Neural cell (in vitro differentiated cells): ENCODE measurements around the gene MACROH2A1. TPM values are rescaled to one million over a fixed set of nuclear protein-coding genes. Genes with fewer than 3 reads are reported as not detected.

Experiments used
- H2AFZ ChIP-seq: fragments of 200-600, 300-800 bp; sonication (generic), shearing (Covaris generic); 2 replicates; pipeline ENCODE4 v1.6.0; 2014; ENCODE audit warnings: low read depth, mild to moderate bottlenecking, antibody characterized with exemption, low read length, moderate library complexity
- H3F3A ChIP-seq: fragments of 200-600 bp; shearing (Covaris generic); 2 replicates; pipeline ENCODE4 v1.6.1; 2016; ENCODE audit warnings: mild to moderate bottlenecking, moderate library complexity, mixed read lengths, antibody characterized with exemption, low read length; ENCODE audit not compliant: insufficient read depth, poor library complexity, severe bottlenecking
- H3K27ac ChIP-seq: fragments of 200-600, 300-800 bp; sonication (generic), shearing (Covaris generic); 2 replicates; pipeline ENCODE4 v1.5.1; 2014; ENCODE audit warnings: mild to moderate bottlenecking, low read length, moderate library complexity
- H3K27me3 ChIP-seq: fragments of 300-800, 200-600 bp; sonication (generic), shearing (Covaris generic); 2 replicates; pipeline ENCODE4 v1.6.0; 2014; ENCODE audit warnings: mild to moderate bottlenecking, low read depth, low read length, moderate library complexity; ENCODE audit not compliant: insufficient read depth
- H3K36me3 ChIP-seq: fragments of 300-800, 200-600 bp; sonication (generic), shearing (Covaris generic); 2 replicates; pipeline ENCODE4 v1.5.1; 2014; ENCODE audit warnings: mild to moderate bottlenecking, antibody characterized with exemption, low read length, moderate library complexity; ENCODE audit not compliant: insufficient read depth
- H3K4me2 ChIP-seq: fragments of 300-800, 200-600 bp; sonication (generic), shearing (Covaris generic); 2 replicates; pipeline ENCODE4 v1.6.0; 2014; ENCODE audit warnings: mild to moderate bottlenecking, low read length
- H3K4me3 ChIP-seq: fragments of 300-800, 200-600 bp; sonication (generic), shearing (Covaris generic); 2 replicates; pipeline ENCODE4 v1.5.1; 2014; ENCODE audit warnings: mild to moderate bottlenecking, low read length, moderate library complexity
- H3K79me2 ChIP-seq: fragments of 200-600 bp; shearing (Covaris generic); replicated peaks from 2 replicates; pipeline ENCODE4 v1.6.0; 2014; ENCODE audit warnings: mild to moderate bottlenecking, low read length, moderate library complexity; ENCODE audit not compliant: insufficient read depth
- H3K9ac ChIP-seq: fragments of 300-800, 200-600 bp; sonication (generic), shearing (Covaris generic); 2 replicates; pipeline ENCODE4 v1.6.1; 2016; ENCODE audit warnings: mild to moderate bottlenecking, low read length, mixed read lengths
- H3K9me2 ChIP-seq: fragments of 200-600 bp; shearing (Covaris generic); 2 replicates; pipeline ENCODE4 v1.6.1; 2016; ENCODE audit warnings: mild to moderate bottlenecking, low read length, mixed read lengths; ENCODE audit not compliant: insufficient read depth
- H3K9me3 ChIP-seq: fragments of 200-600, 300-800 bp; sonication (generic), shearing (Covaris generic); 2 replicates; pipeline ENCODE4 v1.6.1; 2016; ENCODE audit warnings: mild to moderate bottlenecking, mixed run types, low read length, moderate library complexity, mixed read lengths
- H4K20me1 ChIP-seq: fragments of 200-600 bp; shearing (Covaris generic); 2 replicates; pipeline ENCODE4 v1.6.1; 2016; ENCODE audit warnings: mild to moderate bottlenecking, mixed run types; ENCODE audit not compliant: insufficient read depth
- EP300 ChIP-seq: fragments of 450-650 bp; conservative IDR thresholded peaks from 2 replicates; pipeline ENCODE4 v1.6.1; 2014; ENCODE audit warnings: antibody characterized with exemption, mild to moderate bottlenecking, moderate library complexity; ENCODE audit not compliant: poor library complexity, severe bottlenecking
- EZH2 ChIP-seq: fragments of 200-600, 300-800 bp; shearing (Covaris generic), sonication (generic); IDR thresholded peaks from 2 replicates; pipeline ENCODE4 v1.6.1; 2014; ENCODE audit warnings: antibody characterized with exemption, low read length, borderline replicate concordance, mild to moderate bottlenecking; ENCODE audit not compliant: insufficient read depth, poor library complexity, severe bottlenecking
- MXI1 ChIP-seq: fragments of 450-650 bp; conservative IDR thresholded peaks from 2 replicates; pipeline ENCODE4 v1.6.1; 2014; ENCODE audit warnings: antibody characterized with exemption, mild to moderate bottlenecking; ENCODE audit not compliant: poor library complexity, severe bottlenecking
- POLR2AphosphoS5 ChIP-seq: IDR thresholded peaks from 2 replicates; pipeline ENCODE4 v1.6.1; 2012
- RAD21 ChIP-seq: fragments of 450-650 bp; conservative IDR thresholded peaks from 2 replicates; pipeline ENCODE4 v1.6.1; 2014; ENCODE audit warnings: antibody characterized with exemption, mild to moderate bottlenecking, moderate library complexity
- SMC3 ChIP-seq: fragments of 450-650 bp; conservative IDR thresholded peaks from 2 replicates; pipeline ENCODE4 v1.6.1; 2014; ENCODE audit warnings: antibody characterized with exemption, mild to moderate bottlenecking, moderate library complexity; ENCODE audit not compliant: poor library complexity
- TAF1 ChIP-seq: IDR thresholded peaks from 2 replicates; pipeline ENCODE4 v1.6.1; 2012; ENCODE audit warnings: low read depth
- polyA plus RNA-seq: library from polyadenylated mRNA; depleted of rRNA; stranded (reverse); fragments of >200 nt; gene quantifications from 2 replicates; pipeline ENCODE4 v1.2.3, GENCODE V29; 2014
- TF ChIP-seq, protein P1 (sequence below): fragments of 450-650 bp; IDR thresholded peaks from 2 replicates; pipeline ENCODE4 v1.5.1; 2014; ENCODE audit warnings: antibody characterized with exemption, mild to moderate bottlenecking, moderate library complexity; ENCODE audit not compliant: poor library complexity, severe bottlenecking
- TF ChIP-seq, protein P2 (sequence below): IDR thresholded peaks from 2 replicates; pipeline ENCODE4 v1.6.1; 2012; ENCODE audit warnings: borderline replicate concordance

MACROH2A1 gene
- polyA plus RNA-seq, 1 donor from 2014 or later, result 351 TPM

DNA sequence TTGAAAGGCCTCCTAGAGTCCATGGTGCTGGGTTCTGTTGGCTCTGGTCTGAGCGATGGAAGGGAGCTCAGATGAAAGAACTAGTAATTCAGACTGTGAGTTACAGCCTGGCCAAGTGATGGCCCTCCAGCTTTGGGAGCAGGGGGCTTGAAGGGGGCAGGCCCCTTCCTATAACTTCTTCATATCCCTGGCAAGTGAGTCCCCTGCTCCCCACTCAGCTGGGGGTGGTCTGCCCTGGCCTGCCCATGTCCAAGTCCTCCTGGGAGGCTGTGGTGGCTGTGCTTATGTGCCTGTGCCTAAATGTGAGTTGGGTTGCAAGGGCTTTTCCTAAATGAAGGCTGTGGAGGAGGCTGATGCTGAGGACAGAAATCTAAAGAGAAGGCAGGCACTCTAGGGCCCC lies 80.1 kb downstream of the MACROH2A1 start:
- no peaks in the 10 kb centered on the region for H3K79me2 ChIP-seq
- no peaks in the 10 kb centered on the region for H4K20me1 ChIP-seq
- H3K36me3 ChIP-seq, result no peaks in the 10 kb centered on the region
- H3K9ac ChIP-seq, result no peak overlapping the region
- H3K4me3 ChIP-seq, result no peak overlapping the region
- no peak overlapping the region for H2AFZ ChIP-seq
- TF ChIP-seq MXI1 (no peak), SMC3 (no peak), EP300 (no peak), RAD21 (no peak), POLR2AphosphoS5 (no peak), TAF1 (no peak), EZH2 (no peak)
- TF ChIP-seq, protein P1, sequence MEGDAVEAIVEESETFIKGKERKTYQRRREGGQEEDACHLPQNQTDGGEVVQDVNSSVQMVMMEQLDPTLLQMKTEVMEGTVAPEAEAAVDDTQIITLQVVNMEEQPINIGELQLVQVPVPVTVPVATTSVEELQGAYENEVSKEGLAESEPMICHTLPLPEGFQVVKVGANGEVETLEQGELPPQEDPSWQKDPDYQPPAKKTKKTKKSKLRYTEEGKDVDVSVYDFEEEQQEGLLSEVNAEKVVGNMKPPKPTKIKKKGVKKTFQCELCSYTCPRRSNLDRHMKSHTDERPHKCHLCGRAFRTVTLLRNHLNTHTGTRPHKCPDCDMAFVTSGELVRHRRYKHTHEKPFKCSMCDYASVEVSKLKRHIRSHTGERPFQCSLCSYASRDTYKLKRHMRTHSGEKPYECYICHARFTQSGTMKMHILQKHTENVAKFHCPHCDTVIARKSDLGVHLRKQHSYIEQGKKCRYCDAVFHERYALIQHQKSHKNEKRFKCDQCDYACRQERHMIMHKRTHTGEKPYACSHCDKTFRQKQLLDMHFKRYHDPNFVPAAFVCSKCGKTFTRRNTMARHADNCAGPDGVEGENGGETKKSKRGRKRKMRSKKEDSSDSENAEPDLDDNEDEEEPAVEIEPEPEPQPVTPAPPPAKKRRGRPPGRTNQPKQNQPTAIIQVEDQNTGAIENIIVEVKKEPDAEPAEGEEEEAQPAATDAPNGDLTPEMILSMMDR, result no peak
- TF ChIP-seq, protein P2, sequence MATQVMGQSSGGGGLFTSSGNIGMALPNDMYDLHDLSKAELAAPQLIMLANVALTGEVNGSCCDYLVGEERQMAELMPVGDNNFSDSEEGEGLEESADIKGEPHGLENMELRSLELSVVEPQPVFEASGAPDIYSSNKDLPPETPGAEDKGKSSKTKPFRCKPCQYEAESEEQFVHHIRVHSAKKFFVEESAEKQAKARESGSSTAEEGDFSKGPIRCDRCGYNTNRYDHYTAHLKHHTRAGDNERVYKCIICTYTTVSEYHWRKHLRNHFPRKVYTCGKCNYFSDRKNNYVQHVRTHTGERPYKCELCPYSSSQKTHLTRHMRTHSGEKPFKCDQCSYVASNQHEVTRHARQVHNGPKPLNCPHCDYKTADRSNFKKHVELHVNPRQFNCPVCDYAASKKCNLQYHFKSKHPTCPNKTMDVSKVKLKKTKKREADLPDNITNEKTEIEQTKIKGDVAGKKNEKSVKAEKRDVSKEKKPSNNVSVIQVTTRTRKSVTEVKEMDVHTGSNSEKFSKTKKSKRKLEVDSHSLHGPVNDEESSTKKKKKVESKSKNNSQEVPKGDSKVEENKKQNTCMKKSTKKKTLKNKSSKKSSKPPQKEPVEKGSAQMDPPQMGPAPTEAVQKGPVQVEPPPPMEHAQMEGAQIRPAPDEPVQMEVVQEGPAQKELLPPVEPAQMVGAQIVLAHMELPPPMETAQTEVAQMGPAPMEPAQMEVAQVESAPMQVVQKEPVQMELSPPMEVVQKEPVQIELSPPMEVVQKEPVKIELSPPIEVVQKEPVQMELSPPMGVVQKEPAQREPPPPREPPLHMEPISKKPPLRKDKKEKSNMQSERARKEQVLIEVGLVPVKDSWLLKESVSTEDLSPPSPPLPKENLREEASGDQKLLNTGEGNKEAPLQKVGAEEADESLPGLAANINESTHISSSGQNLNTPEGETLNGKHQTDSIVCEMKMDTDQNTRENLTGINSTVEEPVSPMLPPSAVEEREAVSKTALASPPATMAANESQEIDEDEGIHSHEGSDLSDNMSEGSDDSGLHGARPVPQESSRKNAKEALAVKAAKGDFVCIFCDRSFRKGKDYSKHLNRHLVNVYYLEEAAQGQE, result no peak
- H3K9me2 ChIP-seq, result no peaks in the 10 kb centered on the region
- H3K9me3 ChIP-seq, result no peaks in the 10 kb centered on the region
- no peak overlapping the region for H3K27ac ChIP-seq
- no peaks in the 10 kb centered on the region for H3F3A ChIP-seq
- no peaks in the 10 kb centered on the region for H3K27me3 ChIP-seq
- no peak overlapping the region for H3K4me2 ChIP-seq

DNA sequence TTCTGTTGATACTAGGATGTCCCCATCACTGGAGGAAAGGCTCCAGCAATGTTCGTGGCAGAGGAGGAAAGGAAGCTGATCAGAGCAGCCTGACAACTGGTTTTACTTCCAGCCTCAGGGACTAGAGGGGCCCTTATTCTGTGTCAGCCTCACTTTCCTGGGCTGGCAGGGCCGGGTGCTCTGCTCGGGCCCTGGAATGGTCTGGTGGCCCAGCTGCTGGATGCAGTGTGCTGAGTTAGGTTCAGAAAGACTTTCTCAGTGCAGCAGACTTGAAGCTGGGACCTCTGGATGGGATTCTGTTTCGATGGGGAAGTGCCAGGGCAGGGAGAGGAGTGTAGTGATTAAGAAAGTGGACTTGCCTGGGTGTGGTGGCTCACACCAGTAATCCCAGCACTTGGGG lies 81.0 kb downstream of the MACROH2A1 start:
- H3K79me2 ChIP-seq, result no peaks in the 10 kb centered on the region
- no peaks in the 10 kb centered on the region for H3K9me3 ChIP-seq
- H2AFZ ChIP-seq, result no peak overlapping the region
- no peak overlapping the region for H3K4me2 ChIP-seq
- no peaks in the 10 kb centered on the region for H3K36me3 ChIP-seq
- H3K4me3 ChIP-seq, result no peak overlapping the region
- no peaks in the 10 kb centered on the region for H3K27me3 ChIP-seq
- H4K20me1 ChIP-seq, result no peaks in the 10 kb centered on the region
- TF ChIP-seq, protein P1, result no peak
- no peak for TF ChIP-seq EP300
- TF ChIP-seq SMC3, result no peak
- H3K9ac ChIP-seq, result no peak overlapping the region
- H3K27ac ChIP-seq, result no peak overlapping the region
- no peaks in the 10 kb centered on the region for H3K9me2 ChIP-seq
- no peaks in the 10 kb centered on the region for H3F3A ChIP-seq
